Activated T-cell treated with anti-CD3 and anti-CD28 coated beads, Interleukin-2, amount 50 U/mL, for 72 hours (primary cell): Measurements from ENCODE around the gene ETNK2. TPM values are rescaled to one million over a fixed set of nuclear protein-coding genes. Genes with fewer than 3 reads are reported as not detected.
"Not testable (repeated sequence)": the region's sequence is repeated elsewhere in the genome, so short reads cannot be mapped to it uniquely, and the experiment has no call there.

Experiments
- ATAC-seq, 2 donors: fragments of 150-1000 bp; cut with Tn5 transposase; replicated peaks in 1 of 2; 2 replicates each; pipeline ENCODE4 v1.10.0; 2021; ENCODE audit warnings: moderate library complexity in 2 of 2, mild to moderate bottlenecking in 1 of 2
- DNase-seq, 2 donors: peaks; one replicate each; pipeline ENCODE4 v3.0.0; 2021 to 2022; ENCODE audit warnings: mixed read lengths in 1 of 2
- H3K27ac Mint-ChIP-seq: one replicate; pipeline ENCODE4 v1.8.0; 2022; ENCODE audit warnings: mild to moderate bottlenecking, moderate library complexity, mixed read lengths
- H3K27me3 Mint-ChIP-seq: one replicate; pipeline ENCODE4 v1.8.0; 2022; ENCODE audit warnings: low read depth, mixed read lengths
- H3K36me3 Mint-ChIP-seq, 2 donors: one replicate each; pipeline ENCODE4 v1.8.0; 2022; ENCODE audit warnings: mixed read lengths in 2 of 2, mild to moderate bottlenecking in 1 of 2; ENCODE audit not compliant: insufficient read depth in 2 of 2
- H3K4me1 Mint-ChIP-seq: one replicate; pipeline ENCODE4 v1.8.0; 2022; ENCODE audit warnings: low read depth, mixed read lengths
- H3K4me3 Mint-ChIP-seq, 2 donors: one replicate each; pipeline ENCODE4 v1.8.0; 2022; ENCODE audit warnings: mild to moderate bottlenecking in 2 of 2, mixed read lengths in 2 of 2, moderate library complexity in 2 of 2
- H3K9me3 Mint-ChIP-seq, 2 donors: one replicate each; pipeline ENCODE4 v1.8.0; 2022; ENCODE audit warnings: mixed read lengths in 2 of 2
- total RNA-seq, 2 donors: library from RNA; stranded (reverse); gene quantifications; one replicate each; pipeline ENCODE4 v1.2.3, GENCODE V29; 2022

The ETNK2 gene
- total RNA-seq, 2 donors from 2014 or later = 1.7 TPM

GRCh38 chr1:204091787-204092312 is 60.0 kb downstream of the ETNK2 start:
- no peak overlapping the region for H3K4me3 Mint-ChIP-seq
- H3K27me3 Mint-ChIP-seq = no peaks in the 10 kb centered on the region
- ATAC-seq (no peak), DNase-seq (no peak)
- H3K9me3 Mint-ChIP-seq = no peaks in the 10 kb centered on the region
- no peak overlapping the region for H3K27ac Mint-ChIP-seq
- H3K4me1 Mint-ChIP-seq = no peaks in the 10 kb centered on the region
- no peaks in the 10 kb centered on the region for H3K36me3 Mint-ChIP-seq

- Mint-ChIP-seq H3K4me3 (no peak overlapping the region), H3K9me3 (no peaks in the 10 kb centered on the region), H3K36me3 (no peaks in the 10 kb centered on the region), H3K27me3 (no peaks in the 10 kb centered on the region), H3K4me1 (no peaks in the 10 kb centered on the region), H3K27ac (no peak overlapping the region)
- ATAC-seq (no peak), DNase-seq (no peak)
Measured at GRCh38 chr1:204091066-204091465, 60.8 kb downstream of the ETNK2 start.

- H3K4me3 Mint-ChIP-seq, ATAC-seq, H3K36me3 Mint-ChIP-seq, H3K4me1 Mint-ChIP-seq, H3K27ac Mint-ChIP-seq, H3K27me3 Mint-ChIP-seq, H3K9me3 Mint-ChIP-seq, DNase-seq: not testable (repeated sequence)
Measured at GRCh38 chr1:204090132-204090531, 61.7 kb downstream of the ETNK2 start.

GRCh38 chr1:204089044-204089751 is 62.6 kb downstream of the ETNK2 start:
- DNase-seq (no peak), ATAC-seq (no peak)
- Mint-ChIP-seq H3K27ac (no peak overlapping the region), H3K4me1 (no peaks in the 10 kb centered on the region), H3K27me3 (no peaks in the 10 kb centered on the region), H3K4me3 (no peak overlapping the region), H3K36me3 (no peaks in the 10 kb centered on the region), H3K9me3 (no peaks in the 10 kb centered on the region)

- Mint-ChIP-seq H3K27ac (no peak overlapping the region), H3K27me3 (no peaks in the 10 kb centered on the region), H3K9me3 (no peaks in the 10 kb centered on the region), H3K4me1 (no peaks in the 10 kb centered on the region), H3K4me3 (no peak overlapping the region), H3K36me3 (no peaks in the 10 kb centered on the region)
- ATAC-seq (no peak), DNase-seq (no peak)
Measured at GRCh38 chr1:204088596-204088995, 63.2 kb downstream of the ETNK2 start.

GRCh38 chr1:204087893-204088528 is 63.8 kb downstream of the ETNK2 start:
- DNase-seq (no peak), ATAC-seq (no peak)
- Mint-ChIP-seq H3K27ac (no peak overlapping the region), H3K9me3 (no peaks in the 10 kb centered on the region), H3K36me3 (no peaks in the 10 kb centered on the region), H3K4me3 (no peak overlapping the region), H3K4me1 (no peaks in the 10 kb centered on the region), H3K27me3 (no peaks in the 10 kb centered on the region)

- DNase-seq = no peak
- H3K4me1 Mint-ChIP-seq = no peaks in the 10 kb centered on the region
- no peaks in the 10 kb centered on the region for H3K9me3 Mint-ChIP-seq
- no peak overlapping the region for H3K27ac Mint-ChIP-seq
- no peaks in the 10 kb centered on the region for H3K27me3 Mint-ChIP-seq
- H3K4me3 Mint-ChIP-seq = no peak overlapping the region
- ATAC-seq = no peak
- H3K36me3 Mint-ChIP-seq = no peaks in the 10 kb centered on the region
Measured at GRCh38 chr1:204087181-204087892, 64.5 kb downstream of the ETNK2 start.

GRCh38 chr1:204085876-204086275 is 66.0 kb downstream of the ETNK2 start:
- H3K9me3 Mint-ChIP-seq = no peaks in the 10 kb centered on the region
- H3K27ac Mint-ChIP-seq = no peak overlapping the region
- DNase-seq (no peak), ATAC-seq (peak in 1 of 2 donors; percentile 33)
- no peaks in the 10 kb centered on the region for H3K36me3 Mint-ChIP-seq
- H3K27me3 Mint-ChIP-seq = no peaks in the 10 kb centered on the region
- H3K4me3 Mint-ChIP-seq = no peak overlapping the region
- no peaks in the 10 kb centered on the region for H3K4me1 Mint-ChIP-seq

- Mint-ChIP-seq H3K27ac (no peak overlapping the region), H3K4me3 (no peak overlapping the region), H3K36me3 (no peaks in the 10 kb centered on the region), H3K4me1 (no peaks in the 10 kb centered on the region), H3K27me3 (no peaks in the 10 kb centered on the region), H3K9me3 (no peaks in the 10 kb centered on the region)
- ATAC-seq (no peak), DNase-seq (no peak)
Measured at GRCh38 chr1:204084247-204084772, 67.5 kb downstream of the ETNK2 start.

GRCh38 chr1:204083491-204083890 is 68.4 kb downstream of the ETNK2 start:
- ATAC-seq (no peak), DNase-seq (no peak)
- H3K4me1 Mint-ChIP-seq = no peaks in the 10 kb centered on the region
- H3K36me3 Mint-ChIP-seq = no peaks in the 10 kb centered on the region
- H3K27ac Mint-ChIP-seq = no peak overlapping the region
- no peaks in the 10 kb centered on the region for H3K27me3 Mint-ChIP-seq
- no peaks in the 10 kb centered on the region for H3K9me3 Mint-ChIP-seq
- H3K4me3 Mint-ChIP-seq = no peak overlapping the region

- Mint-ChIP-seq H3K36me3 (no peaks in the 10 kb centered on the region), H3K27me3 (peaks cover 5% of the 10 kb centered on the region), H3K4me3 (no peak overlapping the region), H3K27ac (no peak overlapping the region), H3K4me1 (no peaks in the 10 kb centered on the region), H3K9me3 (no peaks in the 10 kb centered on the region)
- ATAC-seq (no peak), DNase-seq (no peak)
Measured at GRCh38 chr1:204081791-204082513, 69.9 kb downstream of the ETNK2 start.

- ATAC-seq (no peak), DNase-seq (no peak)
- H3K9me3 Mint-ChIP-seq = no peaks in the 10 kb centered on the region
- no peaks in the 10 kb centered on the region for H3K36me3 Mint-ChIP-seq
- H3K27ac Mint-ChIP-seq = no peak overlapping the region
- no peak overlapping the region for H3K4me3 Mint-ChIP-seq
- H3K27me3 Mint-ChIP-seq = peaks cover 12% of the 10 kb centered on the region
- H3K4me1 Mint-ChIP-seq = no peaks in the 10 kb centered on the region
Measured at GRCh38 chr1:204081164-204081790, 70.6 kb downstream of the ETNK2 start.
